ENCODE results near the gene KCNH5.

KCNH5 gene

DNA sequence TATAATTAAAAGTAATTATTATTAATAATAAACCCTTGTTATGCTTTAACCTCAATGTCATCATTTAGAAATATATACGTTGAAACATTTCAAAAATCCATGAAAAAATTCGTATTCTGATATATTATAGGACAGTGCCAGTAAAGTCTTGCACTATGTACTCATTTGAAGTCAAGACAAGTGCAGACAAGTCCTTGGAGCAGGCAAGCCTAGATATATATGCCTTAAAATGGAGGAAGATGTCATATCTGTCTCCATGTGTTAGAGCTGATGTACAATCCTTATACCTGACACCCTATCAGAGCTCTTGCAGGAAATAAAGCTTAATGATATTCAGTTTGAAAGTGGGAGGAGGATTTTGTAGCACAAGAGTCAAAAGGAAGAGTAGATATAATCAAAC, 310.4 kb downstream of the KCNH5 start:
- DNase-seq = no peak

DNA sequence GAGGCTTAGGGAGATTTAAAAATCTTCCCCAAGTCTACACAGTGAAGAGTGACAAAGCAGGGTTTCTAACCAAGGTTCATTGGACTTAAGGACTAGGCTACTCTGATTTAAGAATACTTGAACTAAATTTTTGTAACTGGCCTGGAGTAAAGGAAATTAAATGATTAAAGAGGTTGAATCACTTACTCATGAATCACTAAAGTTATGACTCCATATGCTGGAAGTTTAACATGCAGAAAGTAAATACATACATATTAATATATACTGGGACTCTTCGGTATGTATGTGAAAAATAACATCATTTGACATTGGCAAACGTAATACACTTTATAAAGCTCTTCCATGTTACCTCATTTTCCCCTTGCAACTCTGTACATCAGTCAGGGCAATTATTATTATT, 322.9 kb downstream of the KCNH5 start:
- DNase-seq = no peak

DNA sequence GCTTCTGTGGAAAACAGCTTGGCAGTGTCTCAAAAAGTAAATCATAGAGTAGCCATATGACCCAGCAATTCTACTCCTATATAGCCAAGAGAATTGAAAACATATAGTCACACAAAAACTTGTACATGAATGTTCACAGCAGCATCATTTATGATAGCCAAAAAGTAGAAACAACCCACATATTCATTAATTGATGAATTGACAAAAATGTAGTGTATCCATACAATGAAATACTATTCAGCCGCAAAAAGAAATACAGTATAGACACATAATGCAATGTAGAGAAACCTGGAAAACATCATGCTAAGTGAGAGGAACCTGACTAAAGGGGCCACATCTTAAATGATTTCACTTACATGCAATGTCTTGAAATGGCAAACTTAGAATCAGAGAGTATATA, 326.6 kb downstream of the KCNH5 start:
- no peak for DNase-seq

DNA sequence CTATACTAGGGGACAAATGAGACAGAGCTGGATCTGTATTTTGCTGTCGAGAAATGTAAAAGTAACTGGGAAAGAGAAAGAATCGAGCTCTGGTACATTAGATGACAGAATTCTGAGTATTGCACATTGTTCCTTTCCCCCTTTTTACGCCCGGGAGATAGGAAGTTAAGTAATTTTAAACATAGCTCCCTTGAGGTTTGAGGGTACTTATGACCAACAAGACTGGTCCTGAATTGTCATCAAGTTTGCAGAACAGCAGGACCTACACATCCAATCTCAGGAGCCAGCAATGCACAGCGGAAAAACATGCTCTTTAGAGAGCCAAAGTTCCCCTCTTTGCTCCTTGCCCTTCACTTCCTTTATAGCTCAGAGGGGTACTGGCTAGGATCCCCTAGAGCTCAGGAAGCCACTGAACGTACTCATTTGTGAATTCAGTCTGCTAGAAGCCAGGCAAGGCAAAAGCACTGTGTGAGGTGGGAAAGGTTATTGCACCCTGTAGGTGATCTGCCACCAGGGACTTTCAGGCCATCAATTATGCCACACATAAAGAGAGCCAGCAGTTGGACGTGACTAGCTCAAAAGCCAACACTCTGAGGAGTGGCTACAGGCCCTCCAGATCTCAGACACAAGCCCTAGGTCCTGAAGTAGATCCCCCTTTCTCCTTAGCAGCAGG, 333.8 kb downstream of the KCNH5 start:
- DNase-seq = no peak

DNA sequence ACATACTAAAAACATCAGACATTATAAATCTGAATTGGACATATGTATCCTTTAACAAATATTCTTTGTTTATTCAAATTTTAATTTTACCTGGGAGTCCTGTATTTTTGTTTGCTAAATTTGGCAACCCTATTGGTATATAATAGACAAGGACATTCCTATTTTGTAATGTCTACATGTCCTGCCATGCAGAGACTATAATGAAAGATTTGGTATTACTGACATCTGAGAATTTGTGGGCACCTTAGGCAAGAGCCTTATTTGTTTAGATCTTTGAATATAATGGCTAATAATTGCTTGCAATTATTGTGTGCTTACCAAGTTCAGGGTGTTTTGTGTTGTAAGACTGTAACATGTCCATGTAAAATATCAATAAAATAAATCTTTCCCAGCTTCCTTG, 334.4 kb downstream of the KCNH5 start:
- no peak for DNase-seq

DNA sequence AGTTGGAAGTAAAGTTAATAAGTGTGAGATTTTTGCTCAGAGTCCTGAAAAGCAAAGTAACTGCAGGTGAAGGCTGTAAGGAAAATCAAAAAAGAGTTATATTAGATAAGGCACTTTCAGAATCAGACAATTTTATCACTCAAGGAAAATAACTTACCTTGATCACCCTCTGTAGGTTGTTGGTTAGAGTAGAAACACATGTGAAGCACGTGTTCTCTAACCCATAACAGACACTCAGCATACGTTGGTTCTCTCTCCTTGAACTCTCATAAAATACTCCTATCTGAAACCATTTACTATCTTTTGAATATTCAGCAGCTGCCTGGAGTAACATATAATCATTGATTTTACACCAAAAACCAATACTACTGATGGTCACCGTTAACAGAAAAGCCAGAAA, 335.5 kb downstream of the KCNH5 start:
- no peak for DNase-seq

DNA sequence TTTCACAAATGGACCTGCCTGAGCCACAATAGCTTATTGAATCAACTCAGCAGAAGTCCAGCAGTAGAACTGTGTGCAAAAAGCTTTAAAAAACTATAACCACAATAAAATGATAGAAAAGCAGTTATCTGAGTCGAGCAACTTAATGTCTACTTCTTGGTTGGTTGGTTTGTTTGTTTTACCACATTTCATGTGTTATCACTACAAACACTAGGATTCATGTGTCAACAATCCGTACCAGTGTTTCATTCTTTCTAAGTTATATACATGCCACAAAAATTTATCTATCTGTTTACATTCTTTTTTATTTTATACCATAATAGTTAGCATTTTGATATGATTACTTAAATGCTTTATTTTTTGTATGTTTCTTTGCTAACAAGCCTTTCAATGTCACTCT, 339.0 kb downstream of the KCNH5 start:
- no peak for DNase-seq

DNA sequence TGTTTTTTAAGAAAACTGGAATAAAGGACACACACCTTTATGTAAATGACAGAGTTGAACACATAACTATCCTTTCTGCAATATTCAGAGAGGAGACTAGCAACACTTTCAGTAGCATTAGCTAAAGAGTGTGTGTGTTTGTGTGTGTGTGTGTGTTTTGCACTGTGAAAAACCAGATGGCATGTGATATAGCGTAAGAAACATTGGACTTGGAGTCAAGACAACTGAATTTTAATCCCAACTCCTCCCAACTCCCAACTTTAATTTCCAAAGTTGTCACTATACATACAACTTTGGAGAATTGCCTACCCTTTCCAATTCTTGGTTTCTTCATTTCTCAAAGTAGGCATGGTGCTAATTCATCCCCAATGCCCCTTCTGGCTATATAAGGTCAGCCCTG, 347.8 kb downstream of the KCNH5 start:
- no peak for DNase-seq

DNA sequence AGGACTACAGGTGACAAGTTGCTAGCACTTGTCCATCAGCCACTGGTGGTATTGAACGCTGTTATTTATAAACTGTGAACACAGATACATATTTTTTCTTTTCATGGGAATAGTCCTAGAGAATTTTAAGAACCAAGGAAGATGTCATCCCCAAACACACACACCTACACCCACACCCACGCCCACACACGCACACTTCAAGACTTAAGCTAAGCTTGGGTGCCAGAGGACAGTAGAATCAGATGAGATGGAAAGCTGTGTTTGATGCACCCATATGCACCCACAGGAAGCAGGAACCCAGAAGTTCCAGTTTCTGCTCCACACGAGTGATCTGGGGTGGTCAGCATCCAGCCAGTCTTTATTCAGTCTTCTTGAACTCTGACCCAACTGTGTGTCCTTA, 348.3 kb downstream of the KCNH5 start:
- DNase-seq = no peak

DNA sequence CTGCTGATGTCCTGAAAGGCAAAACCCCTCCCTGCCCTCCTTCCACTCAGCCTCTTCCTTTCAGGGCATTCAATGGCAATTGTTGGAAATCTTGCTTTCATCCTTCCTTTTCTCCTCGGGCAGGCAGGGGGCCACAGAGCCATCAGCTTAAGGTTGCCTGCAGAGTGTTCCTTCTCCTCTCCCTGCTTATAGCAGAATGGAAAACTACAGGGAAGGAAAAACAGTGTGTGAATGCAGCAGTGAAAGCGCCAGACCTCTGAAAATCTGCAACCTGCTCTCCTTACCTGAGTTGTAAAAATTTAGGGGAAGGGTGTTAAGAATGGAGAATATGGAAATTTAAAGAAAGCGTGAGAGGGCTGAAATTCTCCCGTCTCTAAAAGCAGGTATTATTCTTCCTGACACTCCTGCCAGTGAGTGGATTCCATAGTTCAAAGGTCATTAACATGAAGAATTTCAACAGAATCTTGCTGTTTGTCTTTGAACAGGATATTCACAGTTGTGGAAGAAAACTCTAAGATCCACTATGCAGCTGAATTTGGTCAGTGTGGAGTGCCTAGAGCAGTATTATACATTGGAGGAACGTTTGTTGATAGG, 348.8 kb downstream of the KCNH5 start:
- no peak for DNase-seq

DNA sequence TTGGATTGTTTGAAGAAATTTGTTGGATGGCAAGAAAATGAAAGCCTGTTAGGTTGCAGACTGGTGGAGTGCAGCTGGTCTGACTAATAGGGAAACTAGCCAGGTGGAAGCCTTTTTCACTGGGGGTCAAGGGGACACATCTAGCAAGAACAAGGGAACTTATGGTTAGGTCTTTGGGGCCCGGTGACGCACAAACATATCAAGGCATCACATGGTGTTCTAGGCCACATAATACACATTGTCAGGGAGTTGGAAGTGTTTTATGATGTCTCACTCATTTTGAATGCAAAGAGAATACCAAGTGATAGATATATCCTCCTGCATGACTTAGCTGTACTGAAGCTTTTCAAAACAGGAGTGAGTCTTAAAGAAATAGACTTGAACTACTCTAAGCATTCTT, 351.2 kb downstream of the KCNH5 start:
- no peak for DNase-seq

DNA sequence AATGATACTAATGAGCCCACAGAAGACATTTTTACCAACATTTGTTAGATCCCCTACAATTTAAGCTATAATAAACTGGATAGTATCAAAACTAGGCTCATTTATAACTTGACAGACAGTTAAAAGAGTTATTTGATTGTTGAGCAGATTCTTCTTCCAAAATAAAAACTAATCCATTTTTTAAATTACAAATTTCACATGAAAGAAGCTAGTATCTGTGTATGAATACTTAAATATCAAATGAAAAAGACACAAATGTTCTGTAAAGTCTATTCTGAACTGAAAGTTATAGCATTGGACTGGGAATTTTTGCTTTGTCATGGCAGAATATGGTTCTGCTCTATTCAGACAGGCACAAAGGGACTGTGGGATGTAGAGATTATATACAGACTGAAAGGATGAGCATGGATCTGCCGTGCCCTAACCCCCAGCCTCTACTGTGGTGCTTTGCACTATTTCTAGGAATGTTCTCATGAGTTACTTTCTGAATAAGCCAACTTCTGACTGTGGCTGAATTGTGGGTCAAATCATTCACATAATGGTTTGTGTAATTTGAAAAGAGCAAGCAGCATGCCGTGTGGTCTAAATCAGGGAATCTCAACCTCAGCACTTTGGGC, 352.7 kb downstream of the KCNH5 start:
- no peak for DNase-seq

DNA sequence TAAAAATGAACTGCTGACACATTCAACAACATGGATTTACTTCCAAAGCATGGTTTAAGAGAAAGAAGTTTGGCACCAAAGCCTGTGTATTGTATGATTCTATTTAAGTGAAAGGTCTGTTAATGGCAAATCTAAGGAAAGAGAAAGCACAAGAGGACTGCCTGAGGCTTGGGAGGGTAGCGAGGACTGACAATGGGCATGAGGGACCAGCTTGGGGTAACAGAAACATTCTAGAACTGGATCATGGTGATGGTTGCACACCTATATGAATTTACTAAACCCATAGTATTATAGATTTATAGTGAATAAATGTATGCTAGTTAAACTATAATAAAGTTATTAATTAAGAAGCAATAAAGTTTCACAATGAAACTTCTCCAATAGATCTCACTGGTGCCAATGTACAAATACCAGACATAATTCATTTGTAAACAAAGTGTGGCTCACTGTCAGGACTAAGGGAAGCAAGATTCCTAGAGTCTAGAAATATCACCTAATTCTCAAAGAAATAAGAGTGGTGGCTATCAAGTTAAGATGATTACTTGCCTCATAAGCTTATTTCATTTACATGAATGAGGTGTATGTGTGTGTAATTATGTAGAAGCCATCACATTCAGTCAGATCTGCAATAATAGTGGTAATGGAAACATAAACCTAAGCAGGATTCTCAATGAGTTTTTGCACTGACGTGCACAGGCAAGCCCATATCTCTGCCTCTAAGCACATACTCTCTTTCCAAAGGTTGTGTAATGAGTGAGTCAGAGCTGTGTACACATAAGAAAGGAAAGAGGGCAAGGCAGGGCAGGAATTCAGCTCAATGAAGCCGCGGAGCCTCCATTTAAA, 353.4 kb downstream of the KCNH5 start:
- DNase-seq = no peak

DNA sequence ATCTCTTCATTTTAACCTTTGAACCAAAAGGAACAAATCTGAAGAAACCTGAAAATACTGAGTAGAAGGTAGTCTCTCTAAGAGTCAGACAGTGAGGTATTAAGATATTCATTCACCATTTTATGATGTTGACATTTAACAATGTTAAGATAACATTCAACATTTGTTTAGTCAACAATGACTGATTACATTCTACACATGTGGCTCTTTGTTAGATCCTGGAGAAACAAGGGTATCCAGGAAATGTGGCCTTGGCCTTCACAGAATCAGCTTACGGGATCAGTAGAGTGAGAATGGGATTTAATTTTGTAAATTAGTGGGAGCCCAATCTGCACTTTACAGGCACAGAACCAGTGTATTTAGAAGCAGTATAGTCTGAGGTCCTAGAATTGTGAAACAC, 355.5 kb downstream of the KCNH5 start:
- DNase-seq = no peak

DNA sequence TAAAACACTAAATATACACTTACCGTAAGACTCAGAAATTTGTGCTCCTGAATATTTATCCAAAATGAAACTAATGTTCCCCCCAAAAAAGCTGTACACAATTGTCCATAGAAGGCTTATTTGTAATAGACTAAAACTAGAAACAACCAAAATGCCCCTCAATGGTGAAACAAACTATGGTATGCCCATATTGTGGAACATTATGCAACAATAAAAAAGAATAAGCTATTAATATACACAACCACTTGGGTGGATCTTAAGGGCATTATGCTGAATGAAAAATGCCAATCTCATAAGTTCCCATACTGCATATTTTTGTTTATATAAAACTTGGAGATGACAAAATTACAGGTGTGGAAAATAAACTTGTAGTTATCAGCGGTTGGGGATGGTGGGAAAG, 357.4 kb downstream of the KCNH5 start:
- DNase-seq = no peak

DNA sequence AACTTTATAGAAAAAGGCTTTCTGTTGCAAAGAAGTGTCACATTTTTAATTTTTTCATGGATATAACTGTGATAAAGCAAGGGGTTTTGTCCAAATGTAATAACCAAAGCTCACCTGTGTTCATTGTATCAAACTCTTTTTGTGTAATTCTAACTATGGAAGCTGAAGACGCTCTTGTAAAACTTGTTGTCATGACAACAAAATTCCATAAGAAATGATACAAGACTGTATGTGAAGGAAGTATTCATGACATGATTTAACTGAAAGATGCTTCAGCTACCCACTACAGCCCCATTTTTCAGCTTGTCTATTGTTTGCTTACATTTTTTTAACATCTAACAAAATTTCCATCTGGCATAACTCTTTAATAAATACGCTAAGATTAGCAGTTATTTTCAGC, 360.9 kb downstream of the KCNH5 start:
- no peak for DNase-seq

DNA sequence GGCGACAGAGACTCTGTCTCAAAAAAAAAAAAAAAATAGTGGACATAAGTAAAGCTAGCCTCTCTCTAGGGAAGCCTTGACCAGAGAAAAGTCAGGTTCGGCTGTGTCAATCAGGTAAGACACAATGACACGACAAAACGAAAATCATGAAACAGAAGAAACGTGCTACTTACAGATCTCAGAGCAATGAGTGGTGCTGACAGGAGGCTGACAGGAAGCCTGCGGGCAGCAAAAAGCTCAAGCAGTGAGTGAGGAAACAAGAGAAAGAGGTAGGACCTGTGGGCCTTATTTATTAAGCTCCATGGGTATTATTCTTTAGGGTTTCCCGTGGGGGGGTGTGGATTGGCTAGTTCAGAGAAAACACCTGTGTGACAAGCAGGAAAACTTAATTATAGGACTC, 363.1 kb downstream of the KCNH5 start:
- DNase-seq = no peak

DNA sequence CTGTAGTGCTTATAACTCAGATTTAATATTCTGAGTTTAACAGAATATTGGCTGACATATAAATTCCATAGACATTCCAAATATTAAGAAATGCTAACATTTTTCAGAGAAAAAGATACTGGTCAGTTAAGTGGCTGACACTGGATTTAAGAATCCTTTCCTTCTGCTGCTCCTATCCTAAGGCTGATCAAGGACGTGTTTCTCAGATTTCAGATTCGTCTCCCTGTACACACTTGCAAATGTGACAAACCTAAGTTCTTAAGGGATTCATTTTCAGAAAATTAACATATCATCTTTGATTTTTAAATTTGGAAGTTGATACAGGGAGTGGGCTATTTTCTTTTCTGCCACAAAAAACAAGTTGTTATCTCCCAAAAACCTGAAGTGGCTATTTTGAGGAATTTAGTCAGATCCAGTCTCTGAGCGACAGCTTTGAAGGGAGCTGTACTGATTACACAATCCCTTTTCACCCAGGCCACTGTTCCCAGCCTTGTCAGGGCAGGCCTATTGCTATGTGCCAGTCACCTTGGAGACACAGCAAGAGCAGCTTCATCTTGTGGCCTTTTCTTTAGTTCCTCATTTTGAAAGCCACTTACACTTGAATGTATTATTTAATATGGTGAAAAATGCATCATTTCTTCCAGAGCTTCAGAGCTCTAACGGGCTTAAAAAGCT, 370.6 kb downstream of the KCNH5 start:
- no peak for DNase-seq

DNA sequence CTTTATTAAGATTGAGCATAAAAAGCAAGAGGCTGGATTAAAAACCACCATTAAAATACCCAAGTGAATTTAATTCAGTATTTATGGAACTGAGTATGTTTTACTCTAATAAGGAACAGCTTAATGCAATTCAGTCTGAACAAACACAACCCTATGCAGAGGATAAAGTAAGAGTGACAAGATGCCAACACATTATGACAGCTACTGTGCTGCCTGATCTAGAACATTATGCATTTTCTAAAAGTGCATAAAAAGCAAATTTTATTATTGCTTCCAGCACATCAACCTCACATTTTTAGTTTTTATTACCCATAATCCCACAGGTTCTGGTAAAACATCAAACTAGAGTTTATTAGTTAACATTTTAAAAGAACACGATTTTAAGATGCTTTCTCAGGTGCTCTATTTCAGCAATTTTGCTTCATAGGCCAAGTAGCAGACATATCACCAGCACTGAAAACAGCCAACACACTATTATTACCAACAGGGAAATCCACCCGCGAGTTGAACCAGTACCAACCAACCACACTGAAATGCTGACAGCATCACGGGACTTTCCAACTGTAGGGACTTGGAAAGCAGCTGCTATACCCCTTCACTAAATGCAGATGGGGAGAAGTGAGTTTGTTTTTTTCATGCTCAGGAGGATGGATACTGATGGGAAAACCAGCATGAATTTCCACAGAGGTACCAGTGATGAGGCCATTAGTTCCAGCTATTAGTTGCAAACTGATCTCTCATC, 372.1 kb downstream of the KCNH5 start:
- no peak for DNase-seq

DNA sequence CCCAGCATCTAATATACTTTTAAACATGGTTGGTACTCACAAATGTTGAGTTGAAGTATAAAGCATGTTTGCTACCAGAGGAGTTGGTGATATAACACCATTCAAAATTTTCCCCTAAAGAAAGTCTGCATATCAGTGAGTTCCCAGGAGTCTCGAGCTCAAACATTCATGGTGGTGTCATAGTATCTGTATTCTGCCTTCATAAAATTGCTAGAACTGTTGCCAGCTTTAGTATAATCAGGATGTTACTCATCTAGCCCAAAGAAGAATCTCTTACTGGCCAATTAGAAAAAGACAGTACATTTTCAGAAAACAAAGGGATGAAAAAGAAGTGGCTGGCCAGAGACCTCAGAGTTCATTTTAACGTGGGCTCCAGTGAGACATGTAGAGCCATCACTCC, 374.7 kb downstream of the KCNH5 start:
- DNase-seq = no peak

DNA sequence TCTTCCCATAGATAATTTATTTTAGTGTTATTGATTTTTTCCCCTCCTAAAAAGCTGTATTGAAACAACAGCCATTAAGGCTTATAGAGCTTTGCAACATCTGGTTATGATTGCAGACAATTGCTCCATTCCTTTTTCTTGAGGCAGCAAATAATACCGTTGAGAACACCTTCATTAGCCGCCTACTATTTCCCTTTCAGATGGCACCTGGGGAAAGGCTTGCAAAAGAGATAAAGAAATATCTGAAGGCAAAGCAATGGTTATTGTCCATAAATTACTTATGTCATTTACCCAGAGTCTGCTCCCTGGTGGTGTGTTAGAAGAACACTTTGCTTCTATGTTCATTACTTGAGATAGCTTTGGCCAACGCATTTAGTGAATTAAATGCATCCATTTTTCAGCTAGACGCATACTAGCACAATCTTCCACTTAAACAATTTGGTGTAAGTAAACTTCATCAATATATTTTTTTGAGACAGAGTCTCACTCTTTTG, 377.8 kb downstream of the KCNH5 start:
- DNase-seq = no peak

DNA sequence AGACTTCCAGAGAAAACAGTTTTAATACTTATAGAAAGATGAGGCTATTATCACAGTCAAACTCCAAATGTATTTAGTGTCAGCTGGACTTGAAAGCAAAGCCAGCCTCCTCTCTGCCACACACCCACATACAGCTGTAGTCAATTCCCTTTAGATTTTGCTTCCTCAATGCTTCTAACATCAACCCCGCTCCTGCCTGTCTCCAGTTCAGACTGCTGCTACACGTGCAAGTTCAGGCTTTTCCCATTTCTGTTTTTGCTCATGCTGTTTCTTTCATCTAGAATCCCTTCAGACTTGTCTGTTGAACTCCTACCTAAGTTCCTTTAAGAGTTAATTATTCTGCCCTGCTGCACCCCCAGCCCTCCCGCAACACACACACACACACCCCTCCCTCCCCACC, 380.0 kb downstream of the KCNH5 start:
- no peak for DNase-seq
